RKO (cell line): Measurements from ENCODE around the gene RPSA.
"Not testable (repeated sequence)": the region's sequence is repeated elsewhere in the genome, so short reads cannot be mapped to it uniquely, and the experiment has no call there.

Source experiments
- DNase-seq: peaks from one replicate; pipeline ENCODE4 v3.0.0-alpha.2; 2016; ENCODE audit warnings: low spot score

Gene RPSA

GRCh38 chr3:39388741-39389248 lies 17.7 kb upstream of the RPSA start:
- no peak for DNase-seq

- no peak for DNase-seq
These were observed 16.3 kb upstream of the RPSA start for GRCh38 chr3:39390181-39390580.

- no peak for DNase-seq
These were observed 9.8 kb upstream of the RPSA start for GRCh38 chr3:39396690-39397089.

GRCh38 chr3:39398700-39399099 lies 7.8 kb upstream of the RPSA start:
- no peak for DNase-seq

- DNase-seq: no peak
These were observed 4.5 kb upstream of the RPSA start for GRCh38 chr3:39401983-39402382.

GRCh38 chr3:39404943-39405686 lies 1.4 kb upstream of the RPSA start:
- DNase-seq: no peak

- DNase-seq: no peak
These were observed 693 bp upstream of the RPSA start for GRCh38 chr3:39405687-39406367.

GRCh38 chr3:39407259-39407629 lies 724 bp downstream of the RPSA start:
- no peak for DNase-seq

GRCh38 chr3:39407773-39408492 lies 1.4 kb downstream of the RPSA start:
- peak; percentile 44 for DNase-seq

- DNase-seq: peak; percentile 55
These were observed 2.2 kb downstream of the RPSA start for GRCh38 chr3:39408493-39409372.

GRCh38 chr3:39409514-39410136 lies 3.1 kb downstream of the RPSA start:
- no peak for DNase-seq

GRCh38 chr3:39410893-39411292 lies 4.4 kb downstream of the RPSA start:
- no peak for DNase-seq

- no peak for DNase-seq
These were observed 6.2 kb downstream of the RPSA start for GRCh38 chr3:39412668-39413260.

- DNase-seq: peak; percentile 37
These were observed 7.3 kb downstream of the RPSA start for GRCh38 chr3:39413691-39414420.

GRCh38 chr3:39414421-39414907 lies 7.9 kb downstream of the RPSA start:
- peak; percentile 44 for DNase-seq

- DNase-seq: not testable (repeated sequence)
These were observed 8.8 kb downstream of the RPSA start for GRCh38 chr3:39415302-39415701.

- DNase-seq: peak; percentile 28
These were observed 9.5 kb downstream of the RPSA start for GRCh38 chr3:39415983-39416382.

- not testable (repeated sequence) for DNase-seq
These were observed 10.5 kb downstream of the RPSA start for GRCh38 chr3:39416998-39417397.

GRCh38 chr3:39418556-39419225 lies 12.2 kb downstream of the RPSA start:
- DNase-seq: not testable (repeated sequence)
